Measurements from ENCODE around the gene SEMA3C.

Gene SEMA3C

GRCh38 chr7:80783186-80783677, 135.6 kb downstream of the SEMA3C start (continued):
- TF ChIP-seq ARNTL (CRISPR knock-in tag; IDR thresholded peaks at IDR 0.05; ENCODE audit: borderline replicate concordance, low read depth), result no peak

DNA sequence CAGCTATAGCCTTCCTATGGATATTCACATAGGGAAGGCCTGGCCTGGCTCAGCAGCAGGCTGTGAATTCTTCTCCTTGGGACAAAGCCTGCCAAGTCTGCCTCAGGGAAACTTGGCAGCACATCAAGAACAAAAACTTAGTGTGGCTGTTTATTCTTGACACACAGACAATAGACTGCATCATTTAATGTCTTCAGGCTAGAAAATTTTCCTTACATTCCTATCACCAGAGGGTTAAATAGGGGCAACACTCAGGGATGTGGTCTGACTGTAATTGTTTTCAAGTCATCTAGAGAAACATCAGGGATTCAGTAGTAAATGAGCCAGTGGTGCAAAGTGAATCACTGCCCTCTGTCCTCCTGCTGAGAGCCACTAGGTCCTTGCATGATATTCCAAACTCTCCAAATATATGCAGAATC, 137.3 kb downstream of the SEMA3C start:
- no peak for TF ChIP-seq PPARA (CRISPR knock-in tag; IDR thresholded peaks at IDR 0.05; ENCODE audit: borderline replicate concordance)
- no peak for TF ChIP-seq TOX (CRISPR knock-in tag; IDR thresholded peaks at IDR 0.05; ENCODE audit: borderline replicate concordance)
- no peak for TF ChIP-seq ARNTL (CRISPR knock-in tag; IDR thresholded peaks at IDR 0.05; ENCODE audit: borderline replicate concordance, low read depth)
- no peak for TF ChIP-seq ZC3H10 (CRISPR knock-in tag; IDR thresholded peaks at IDR 0.05)
- TF ChIP-seq ISL1 (CRISPR knock-in tag; IDR thresholded peaks at IDR 0.05), result 0 out of 2 replicates have a peak, but pooled peaks have one; percentile 21
- TF ChIP-seq SNAI2 (CRISPR knock-in tag; IDR thresholded peaks at IDR 0.05), result no peak
- TF ChIP-seq ZFP3 (CRISPR knock-in tag; IDR thresholded peaks at IDR 0.05), result no peak
- TF ChIP-seq OSR1 (CRISPR knock-in tag; IDR thresholded peaks at IDR 0.05), result no peak
- TF ChIP-seq GLIS3 (CRISPR knock-in tag; IDR thresholded peaks at IDR 0.05), result no peak
- no peak for TF ChIP-seq CSDC2 (CRISPR knock-in tag; IDR thresholded peaks at IDR 0.05)
- TF ChIP-seq, protein P1, sequence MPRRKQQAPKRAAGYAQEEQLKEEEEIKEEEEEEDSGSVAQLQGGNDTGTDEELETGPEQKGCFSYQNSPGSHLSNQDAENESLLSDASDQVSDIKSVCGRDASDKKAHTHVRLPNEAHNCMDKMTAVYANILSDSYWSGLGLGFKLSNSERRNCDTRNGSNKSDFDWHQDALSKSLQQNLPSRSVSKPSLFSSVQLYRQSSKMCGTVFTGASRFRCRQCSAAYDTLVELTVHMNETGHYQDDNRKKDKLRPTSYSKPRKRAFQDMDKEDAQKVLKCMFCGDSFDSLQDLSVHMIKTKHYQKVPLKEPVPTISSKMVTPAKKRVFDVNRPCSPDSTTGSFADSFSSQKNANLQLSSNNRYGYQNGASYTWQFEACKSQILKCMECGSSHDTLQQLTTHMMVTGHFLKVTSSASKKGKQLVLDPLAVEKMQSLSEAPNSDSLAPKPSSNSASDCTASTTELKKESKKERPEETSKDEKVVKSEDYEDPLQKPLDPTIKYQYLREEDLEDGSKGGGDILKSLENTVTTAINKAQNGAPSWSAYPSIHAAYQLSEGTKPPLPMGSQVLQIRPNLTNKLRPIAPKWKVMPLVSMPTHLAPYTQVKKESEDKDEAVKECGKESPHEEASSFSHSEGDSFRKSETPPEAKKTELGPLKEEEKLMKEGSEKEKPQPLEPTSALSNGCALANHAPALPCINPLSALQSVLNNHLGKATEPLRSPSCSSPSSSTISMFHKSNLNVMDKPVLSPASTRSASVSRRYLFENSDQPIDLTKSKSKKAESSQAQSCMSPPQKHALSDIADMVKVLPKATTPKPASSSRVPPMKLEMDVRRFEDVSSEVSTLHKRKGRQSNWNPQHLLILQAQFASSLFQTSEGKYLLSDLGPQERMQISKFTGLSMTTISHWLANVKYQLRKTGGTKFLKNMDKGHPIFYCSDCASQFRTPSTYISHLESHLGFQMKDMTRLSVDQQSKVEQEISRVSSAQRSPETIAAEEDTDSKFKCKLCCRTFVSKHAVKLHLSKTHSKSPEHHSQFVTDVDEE (CRISPR knock-in tag; IDR thresholded peaks at IDR 0.05), result no peak
- no peak for TF ChIP-seq TCF4 (CRISPR knock-in tag; IDR thresholded peaks at IDR 0.05; ENCODE audit: borderline replicate concordance)
- peak; percentile 96 for TF ChIP-seq ZNF70 (CRISPR knock-in tag; IDR thresholded peaks at IDR 0.05)
- ATAC-seq, result peak; percentile 65

GRCh38 chr7:80781146-80781545, 137.7 kb downstream of the SEMA3C start:
- no peak for ATAC-seq
- TF ChIP-seq CSRNP3 (CRISPR knock-in tag; IDR thresholded peaks at IDR 0.05) (no peak), OSR1 (CRISPR knock-in tag; IDR thresholded peaks at IDR 0.05) (no peak), TOX (CRISPR knock-in tag; IDR thresholded peaks at IDR 0.05; ENCODE audit: borderline replicate concordance) (no peak), ARNTL (CRISPR knock-in tag; IDR thresholded peaks at IDR 0.05; ENCODE audit: borderline replicate concordance, low read depth) (no peak), ZNF8 (CRISPR knock-in tag; IDR thresholded peaks at IDR 0.05) (no peak), TCF4 (CRISPR knock-in tag; IDR thresholded peaks at IDR 0.05; ENCODE audit: borderline replicate concordance) (no peak), BACH2 (CRISPR knock-in tag; IDR thresholded peaks at IDR 0.05; ENCODE audit: borderline replicate concordance) (no peak)
- TF ChIP-seq, protein P2, sequence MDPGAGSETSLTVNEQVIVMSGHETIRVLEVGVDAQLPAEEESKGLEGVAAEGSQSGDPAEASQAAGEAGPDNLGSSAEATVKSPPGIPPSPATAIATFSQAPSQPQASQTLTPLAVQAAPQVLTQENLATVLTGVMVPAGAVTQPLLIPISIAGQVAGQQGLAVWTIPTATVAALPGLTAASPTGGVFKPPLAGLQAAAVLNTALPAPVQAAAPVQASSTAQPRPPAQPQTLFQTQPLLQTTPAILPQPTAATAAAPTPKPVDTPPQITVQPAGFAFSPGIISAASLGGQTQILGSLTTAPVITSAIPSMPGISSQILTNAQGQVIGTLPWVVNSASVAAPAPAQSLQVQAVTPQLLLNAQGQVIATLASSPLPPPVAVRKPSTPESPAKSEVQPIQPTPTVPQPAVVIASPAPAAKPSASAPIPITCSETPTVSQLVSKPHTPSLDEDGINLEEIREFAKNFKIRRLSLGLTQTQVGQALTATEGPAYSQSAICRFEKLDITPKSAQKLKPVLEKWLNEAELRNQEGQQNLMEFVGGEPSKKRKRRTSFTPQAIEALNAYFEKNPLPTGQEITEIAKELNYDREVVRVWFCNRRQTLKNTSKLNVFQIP (CRISPR knock-in tag; IDR thresholded peaks at IDR 0.05; ENCODE audit: borderline replicate concordance, low read depth), result no peak

- TF ChIP-seq, protein P2 (CRISPR knock-in tag; IDR thresholded peaks at IDR 0.05; ENCODE audit: borderline replicate concordance, low read depth), result no peak
- no peak for ATAC-seq
Observed at GRCh38 chr7:80779456-80779855, 139.4 kb downstream of the SEMA3C start.

DNA sequence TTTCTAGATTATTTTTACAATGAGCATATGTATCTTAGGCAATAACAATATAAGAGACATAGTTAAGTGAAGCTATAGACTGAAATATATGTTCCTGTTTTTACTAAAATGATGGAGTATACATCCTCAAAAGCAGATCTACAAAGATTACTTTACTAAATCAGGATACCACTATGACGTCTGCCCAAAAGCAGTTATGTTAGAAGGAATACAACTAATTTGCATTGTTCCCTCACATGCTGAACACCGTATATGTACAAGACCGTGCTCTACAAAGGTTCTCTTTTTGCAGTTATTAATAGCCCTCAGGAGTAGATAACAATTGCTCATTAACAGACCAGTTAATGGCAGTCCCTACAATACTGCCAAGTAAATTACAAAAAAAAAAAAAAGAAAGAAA, 143.0 kb downstream of the SEMA3C start:
- TF ChIP-seq, protein P1 (CRISPR knock-in tag; IDR thresholded peaks at IDR 0.05), result no peak
- TF ChIP-seq TOX (CRISPR knock-in tag; IDR thresholded peaks at IDR 0.05; ENCODE audit: borderline replicate concordance) (no peak), ESRRG (CRISPR knock-in tag; IDR thresholded peaks at IDR 0.05) (no peak), CREB5 (CRISPR knock-in tag; IDR thresholded peaks at IDR 0.05; ENCODE audit: low read depth) (no peak), PPARA (CRISPR knock-in tag; IDR thresholded peaks at IDR 0.05; ENCODE audit: borderline replicate concordance) (no peak), OSR1 (CRISPR knock-in tag; IDR thresholded peaks at IDR 0.05) (no peak), CSRNP3 (CRISPR knock-in tag; IDR thresholded peaks at IDR 0.05) (no peak), ZNF565 (CRISPR knock-in tag; conservative IDR thresholded peaks at IDR 0.05; ENCODE audit: low read depth) (no peak), BACH2 (CRISPR knock-in tag; IDR thresholded peaks at IDR 0.05; ENCODE audit: borderline replicate concordance) (no peak), CSDC2 (CRISPR knock-in tag; IDR thresholded peaks at IDR 0.05) (no peak)
- no peak for ATAC-seq

Data from SK-N-SH treated with all-trans-retinoic acid at 6 μM for 48 hours (cell line).